AG04450 (cell line): ENCODE data around the gene FALEC. TPM values are rescaled to one million over a fixed set of nuclear protein-coding genes. Genes with fewer than 3 reads are reported as not detected.

Source experiments
- CTCF ChIA-PET: fragments of 300-600, 350-600 bp; formaldehyde crosslinking; extraction: SDS; loops from one replicate; lab custom pipeline; 2022; ENCODE audit warnings: antibody characterized with exemption, inconsistent platforms; lab: Charles Lee
- POLR2A ChIA-PET: fragments of 350-600 bp; formaldehyde crosslinking; extraction: SDS; loops from one replicate; lab custom pipeline; 2021; ENCODE audit warnings: antibody characterized with exemption, inconsistent platforms; lab: Yijun Ruan, JAX
- DNase-seq: peaks from one replicate; pipeline ENCODE4 v3.0.0-alpha.2; 2011; ENCODE audit warnings: low read depth, low spot score
- H3K27ac ChIP-seq: one replicate; pipeline ENCODE4 v1.5.1; 2012; ENCODE audit warnings: low read depth, low read length, control low read depth
- H3K27me3 ChIP-seq: one replicate; pipeline ENCODE4 v1.6.0; 2012; ENCODE audit warnings: low read length; ENCODE audit not compliant: control insufficient read depth, insufficient read depth
- H3K4me3 ChIP-seq: 2 replicates; pipeline ENCODE4 v1.5.1; 2011; ENCODE audit warnings: mild to moderate bottlenecking, low read depth, low read length, control low read depth
- H3K9me3 ChIP-seq: 2 replicates; pipeline ENCODE4 v1.5.1; 2012; ENCODE audit warnings: low read length; ENCODE audit not compliant: control insufficient read depth, insufficient read depth
- CTCF ChIP-seq: IDR thresholded peaks from 2 replicates; pipeline ENCODE4 v1.5.1; 2011; ENCODE audit warnings: low read depth, low read length, control low read depth, inconsistent platforms
- polyA plus RNA-seq: library from polyadenylated mRNA; depleted of rRNA; stranded (reverse); fragments of >200 nt; gene quantifications from 2 replicates; pipeline ENCODE4 v1.2.3, GENCODE V29; 2011

The FALEC gene
- polyA plus RNA-seq, 1 experiment: not detected

- no peaks in the 10 kb centered on the region for H3K27me3 ChIP-seq
- TF ChIP-seq CTCF: no peak
- no peak for DNase-seq
- ChIA-PET POLR2A (no interaction called here), CTCF (interaction anchor here (1.1 to 6.3 kb wide), 5 partner anchors 17 to 56 kb away, joined by 3 to 39 read pairs (median 4); partner anchors contain the start of gene ECM1)
- H3K9me3 ChIP-seq: no peaks in the 10 kb centered on the region
- H3K4me3 ChIP-seq: no peak overlapping the region
- H3K27ac ChIP-seq: no peak overlapping the region
These were observed 15.1 kb downstream of the FALEC start for GRCh38 chr1:150530491-150531159.

- no peak for DNase-seq
- POLR2A ChIA-PET: interaction anchor here (2.1 kb wide), 1 partner anchor 17 kb away, joined by 6 read pairs; the partner anchor contains the start of gene FALEC
- H3K27me3 ChIP-seq: no peaks in the 10 kb centered on the region
- H3K4me3 ChIP-seq: no peak overlapping the region
- no peaks in the 10 kb centered on the region for H3K9me3 ChIP-seq
- no peak for TF ChIP-seq CTCF
- CTCF ChIA-PET: interaction anchor here (0.6 to 6.3 kb wide), 24 partner anchors 11 to 277 kb away, joined by 3 to 39 read pairs (median 4); partner anchors contain the start of genes CIART, FALEC and RPRD2
- H3K27ac ChIP-seq: no peak overlapping the region
These were observed 17.3 kb downstream of the FALEC start for GRCh38 chr1:150532860-150533259.

- ChIA-PET POLR2A (no interaction called here), CTCF (interaction anchor here (0.6 to 6.3 kb wide), 6 partner anchors 18 to 278 kb away, joined by 3 to 39 read pairs (median 8); partner anchors contain the start of gene FALEC)
- DNase-seq: no peak
- Histone ChIP-seq H3K27ac (no peak overlapping the region), H3K4me3 (no peak overlapping the region), H3K27me3 (no peaks in the 10 kb centered on the region), H3K9me3 (no peaks in the 10 kb centered on the region)
- TF ChIP-seq CTCF: no peak
These were observed 18.4 kb downstream of the FALEC start for GRCh38 chr1:150534002-150534401.

GRCh38 chr1:150535511-150536287 lies 20.1 kb downstream of the FALEC start:
- no peak for DNase-seq
- ChIA-PET CTCF (no interaction called here), POLR2A (no interaction called here)
- Histone ChIP-seq H3K9me3 (no peaks in the 10 kb centered on the region), H3K27ac (no peak overlapping the region), H3K27me3 (no peaks in the 10 kb centered on the region), H3K4me3 (no peak overlapping the region)
- no peak for TF ChIP-seq CTCF
